Activated naive CD8-positive, alpha-beta T cell treated with anti-CD3 and anti-CD28 coated beads, Interleukin-2, amount 10 ng/mL, durations not matched to agents 7 days and 5 days (primary cell): ENCODE measurements around the gene COPS3. TPM values are rescaled to one million over a fixed set of nuclear protein-coding genes. Genes with fewer than 3 reads are reported as not detected.
A peak's percentile ranks its signal among the peaks of the same experiment; 100 is the strongest.

ENCODE experiments used
- ATAC-seq: fragments of 150-1000 bp; cut with Tn5 transposase; one replicate; pipeline ENCODE4 v1.10.0; 2021; ENCODE audit warnings: low read depth, moderate library complexity
- POLR2A ChIA-PET: fragments of 350-600 bp; sonication (Branson Sonifier 250); formaldehyde crosslinking; loops from one replicate; lab custom pipeline; 2021; ENCODE audit warnings: antibody characterized with exemption; lab: Charles Lee
- DNase-seq: peaks from one replicate; pipeline ENCODE4 v3.0.0; 2021
- H3K27ac Mint-ChIP-seq: one replicate; pipeline ENCODE4 v1.8.0; 2022; ENCODE audit warnings: mild to moderate bottlenecking, mixed read lengths
- H3K27me3 Mint-ChIP-seq: one replicate; pipeline ENCODE4 v1.8.0; 2022; ENCODE audit warnings: mild to moderate bottlenecking, moderate library complexity, mixed read lengths
- H3K36me3 Mint-ChIP-seq: one replicate; pipeline ENCODE4 v1.8.0; 2021; ENCODE audit warnings: mild to moderate bottlenecking, mixed read lengths
- H3K4me1 Mint-ChIP-seq: one replicate; pipeline ENCODE4 v1.8.0; 2021; ENCODE audit warnings: mixed read lengths
- H3K4me3 Mint-ChIP-seq: one replicate; pipeline ENCODE4 v1.8.0; 2022; ENCODE audit warnings: mild to moderate bottlenecking, moderate library complexity, mixed read lengths
- H3K9me3 Mint-ChIP-seq: one replicate; pipeline ENCODE4 v1.8.0; 2021; ENCODE audit warnings: mixed read lengths
- total RNA-seq, 2 experiments: library from RNA; stranded (reverse); gene quantifications; one replicate each; pipeline ENCODE4 v1.2.3, GENCODE V29; 2021

The COPS3 gene
- total RNA-seq, 2 experiments from 2014 or later = 79.5 to 85.4 TPM

DNA sequence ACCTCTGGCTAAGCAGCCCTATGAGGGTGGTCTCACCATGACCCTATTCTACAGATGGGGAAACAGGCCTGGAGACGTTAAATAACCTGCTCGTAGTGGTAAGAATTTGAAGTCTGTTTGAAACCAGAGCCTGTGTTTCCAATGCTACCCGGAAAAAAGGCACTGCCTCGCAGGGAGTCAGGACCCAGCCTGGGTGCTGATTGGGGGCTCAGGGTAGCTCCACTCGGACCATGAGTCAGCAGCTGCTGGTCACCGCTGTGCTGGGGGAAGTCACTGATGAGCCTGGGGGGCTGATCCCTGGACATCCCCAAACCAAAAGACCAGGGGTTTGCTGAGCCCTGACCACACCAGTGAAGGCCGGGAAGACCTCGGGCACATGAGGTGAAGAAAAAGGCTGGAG is 65.5 kb downstream of the COPS3 start:
- POLR2A ChIA-PET = no interaction called here
- Mint-ChIP-seq H3K27ac (no peak overlapping the region), H3K4me1 (no peaks in the 10 kb centered on the region), H3K9me3 (no peaks in the 10 kb centered on the region), H3K36me3 (peaks cover 13% of the 10 kb centered on the region), H3K27me3 (no peaks in the 10 kb centered on the region), H3K4me3 (no peak overlapping the region)
- DNase-seq (no peak), ATAC-seq (no peak)

GRCh38 chr17:17214646-17215436 is 66.2 kb downstream of the COPS3 start:
- peaks cover 9% of the 10 kb centered on the region for H3K36me3 Mint-ChIP-seq
- no peak overlapping the region for H3K27ac Mint-ChIP-seq
- H3K9me3 Mint-ChIP-seq = no peaks in the 10 kb centered on the region
- POLR2A ChIA-PET = no interaction called here
- no peaks in the 10 kb centered on the region for H3K27me3 Mint-ChIP-seq
- H3K4me1 Mint-ChIP-seq = no peaks in the 10 kb centered on the region
- H3K4me3 Mint-ChIP-seq = no peak overlapping the region
- DNase-seq (no peak), ATAC-seq (no peak)

- Mint-ChIP-seq H3K9me3 (no peaks in the 10 kb centered on the region), H3K27ac (no peak overlapping the region), H3K4me1 (peaks cover 1% of the 10 kb centered on the region), H3K4me3 (no peak overlapping the region), H3K27me3 (no peaks in the 10 kb centered on the region), H3K36me3 (peaks cover 7% of the 10 kb centered on the region)
- ATAC-seq = no peak
- POLR2A ChIA-PET = no interaction called here
- no peak for DNase-seq
Measured at GRCh38 chr17:17213775-17214174, 67.3 kb downstream of the COPS3 start.

DNA sequence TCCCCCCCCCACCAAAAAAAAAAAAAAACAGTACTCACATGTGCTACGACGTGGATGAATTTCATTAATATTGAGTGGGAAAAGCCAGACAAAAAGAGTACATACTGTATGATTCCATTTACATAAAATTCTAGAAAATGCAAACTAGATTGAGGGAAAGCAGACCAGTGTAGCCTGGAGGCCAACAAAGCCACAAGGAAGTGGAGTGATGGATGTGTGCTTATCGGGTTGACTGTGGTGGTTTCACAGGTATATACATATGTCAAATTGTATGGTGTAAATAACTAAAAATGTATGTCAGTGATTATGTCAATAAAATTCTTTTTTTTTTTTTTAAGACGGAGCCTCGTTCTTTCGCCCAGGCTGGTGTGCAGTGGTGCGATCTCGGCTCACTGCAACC is 73.0 kb downstream of the COPS3 start:
- ATAC-seq = no peak
- peaks cover 2% of the 10 kb centered on the region for H3K36me3 Mint-ChIP-seq
- H3K4me1 Mint-ChIP-seq = peaks cover 12% of the 10 kb centered on the region
- POLR2A ChIA-PET = no interaction called here
- DNase-seq = no peak
- no peaks in the 10 kb centered on the region for H3K27me3 Mint-ChIP-seq
- no peak overlapping the region for H3K4me3 Mint-ChIP-seq
- H3K27ac Mint-ChIP-seq = no peak overlapping the region
- no peaks in the 10 kb centered on the region for H3K9me3 Mint-ChIP-seq

DNA sequence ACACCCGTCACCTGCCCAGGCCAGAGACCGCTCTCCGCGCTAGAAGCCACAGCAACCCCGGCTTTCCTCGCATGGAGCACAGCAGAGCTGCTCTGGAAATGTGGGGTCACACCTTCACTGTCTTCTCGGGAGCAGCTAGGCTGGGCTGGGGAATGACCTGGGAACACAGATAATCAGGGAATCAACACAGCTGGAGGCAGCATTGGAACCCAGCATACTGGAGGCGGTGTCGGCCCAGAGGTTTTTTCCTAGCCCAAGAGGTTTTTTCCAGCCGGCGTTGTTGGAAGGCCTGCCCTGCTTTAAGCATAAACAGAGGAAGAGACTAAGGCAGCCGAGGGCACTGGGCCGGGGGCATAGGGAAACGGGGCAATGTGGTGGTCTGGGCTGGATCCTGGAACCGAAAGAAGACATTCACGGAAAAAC is 74.1 kb downstream of the COPS3 start:
- POLR2A ChIA-PET = interaction anchor here (1.1 to 1.7 kb wide), 2 partner anchors 67 to 74 kb away, joined by 3 read pairs; partner anchors contain the start of gene COPS3
- Mint-ChIP-seq H3K4me3 (no peak overlapping the region), H3K9me3 (no peaks in the 10 kb centered on the region), H3K27ac (peak overlapping the region; percentile 70), H3K36me3 (peaks cover 2% of the 10 kb centered on the region), H3K27me3 (no peaks in the 10 kb centered on the region), H3K4me1 (peaks cover 12% of the 10 kb centered on the region)
- ATAC-seq (no peak), DNase-seq (no peak)

- POLR2A ChIA-PET = interaction anchor here (0.7 to 2.2 kb wide), 8 partner anchors 15 to 75 kb away, joined by 3 to 10 read pairs (median 3); partner anchors contain the start of gene COPS3
- H3K4me3 Mint-ChIP-seq = peak within 1 kb of the TSS; percentile 87
- peaks cover 12% of the 10 kb centered on the region for H3K4me1 Mint-ChIP-seq
- DNase-seq (peak; percentile 89), ATAC-seq (peak; percentile 59)
- no peaks in the 10 kb centered on the region for H3K27me3 Mint-ChIP-seq
- H3K27ac Mint-ChIP-seq = peak within 1 kb of the TSS; percentile 86
- no peaks in the 10 kb centered on the region for H3K9me3 Mint-ChIP-seq
- peaks cover 2% of the 10 kb centered on the region for H3K36me3 Mint-ChIP-seq
Measured at GRCh38 chr17:17206124-17206912, 74.7 kb downstream of the COPS3 start, which contains the start of gene PLD6. TSS of gene PLD6 (minus strand) at chr17:17206333. CDS start at chr17:17206286, 47 bp downstream.

- no peaks in the 10 kb centered on the region for H3K27me3 Mint-ChIP-seq
- peak overlapping the region; percentile 86 for H3K27ac Mint-ChIP-seq
- no peaks in the 10 kb centered on the region for H3K9me3 Mint-ChIP-seq
- ATAC-seq = peak; percentile 69
- H3K4me3 Mint-ChIP-seq = peak overlapping the region; percentile 87
- peak; percentile 72 for DNase-seq
- POLR2A ChIA-PET = interaction anchor here (0.7 to 2.2 kb wide), 7 partner anchors 15 to 76 kb away, joined by 3 to 10 read pairs (median 3); partner anchors contain the start of gene COPS3
- peaks cover 2% of the 10 kb centered on the region for H3K36me3 Mint-ChIP-seq
- H3K4me1 Mint-ChIP-seq = peaks cover 12% of the 10 kb centered on the region
Measured at GRCh38 chr17:17205368-17206123, 75.5 kb downstream of the COPS3 start.

GRCh38 chr17:17204635-17205231 is 76.3 kb downstream of the COPS3 start:
- no peaks in the 10 kb centered on the region for H3K9me3 Mint-ChIP-seq
- no peaks in the 10 kb centered on the region for H3K27me3 Mint-ChIP-seq
- DNase-seq (no peak), ATAC-seq (no peak)
- peak overlapping the region; percentile 87 for H3K4me3 Mint-ChIP-seq
- peaks cover 12% of the 10 kb centered on the region for H3K4me1 Mint-ChIP-seq
- POLR2A ChIA-PET = interaction anchor here (2.2 kb wide), 1 partner anchor 25 kb away, joined by 10 read pairs; no protein-coding TSS in a partner anchor
- peak overlapping the region; percentile 86 for H3K27ac Mint-ChIP-seq
- H3K36me3 Mint-ChIP-seq = peaks cover 2% of the 10 kb centered on the region

DNA sequence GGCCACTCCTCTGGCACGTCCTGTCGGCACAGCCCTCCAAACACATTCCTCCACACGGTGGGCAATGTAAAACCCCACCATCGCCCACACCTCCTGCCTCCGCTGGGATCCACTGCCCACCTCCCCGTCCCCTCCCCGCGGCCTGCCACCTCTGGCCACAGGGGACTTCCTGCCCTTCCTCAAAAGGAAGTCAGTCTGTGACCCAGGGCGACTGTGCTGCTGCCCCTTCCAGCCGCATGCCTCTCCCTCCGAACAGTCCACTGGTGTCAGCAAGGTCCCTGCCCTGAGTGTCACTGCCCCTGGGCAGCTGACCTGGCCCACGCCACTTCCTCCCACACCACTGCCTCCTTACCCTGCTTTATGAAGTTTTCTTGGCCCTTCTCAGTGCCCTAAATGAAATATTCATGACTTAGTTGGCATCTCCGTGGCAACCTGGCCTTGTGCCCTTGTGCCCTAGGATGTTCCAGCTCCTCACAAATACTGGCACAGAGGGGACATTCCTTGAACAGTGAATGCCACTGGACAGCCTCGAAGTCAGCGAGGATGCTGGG is 76.9 kb downstream of the COPS3 start:
- POLR2A ChIA-PET = interaction anchor here (2.2 kb wide), 1 partner anchor 24 kb away, joined by 10 read pairs; no protein-coding TSS in a partner anchor
- Mint-ChIP-seq H3K36me3 (peaks cover 2% of the 10 kb centered on the region), H3K27ac (peak overlapping the region; percentile 74), H3K4me1 (peaks cover 12% of the 10 kb centered on the region), H3K4me3 (peak overlapping the region; percentile 87), H3K9me3 (no peaks in the 10 kb centered on the region), H3K27me3 (no peaks in the 10 kb centered on the region)
- DNase-seq = no peak
- no peak for ATAC-seq

GRCh38 chr17:17203173-17203730 is 77.8 kb downstream of the COPS3 start:
- Mint-ChIP-seq H3K27me3 (no peaks in the 10 kb centered on the region), H3K4me3 (no peak overlapping the region), H3K4me1 (peaks cover 11% of the 10 kb centered on the region), H3K9me3 (no peaks in the 10 kb centered on the region), H3K27ac (peak overlapping the region; percentile 74), H3K36me3 (peaks cover 2% of the 10 kb centered on the region)
- no peak for ATAC-seq
- POLR2A ChIA-PET = no interaction called here
- DNase-seq = no peak

DNA sequence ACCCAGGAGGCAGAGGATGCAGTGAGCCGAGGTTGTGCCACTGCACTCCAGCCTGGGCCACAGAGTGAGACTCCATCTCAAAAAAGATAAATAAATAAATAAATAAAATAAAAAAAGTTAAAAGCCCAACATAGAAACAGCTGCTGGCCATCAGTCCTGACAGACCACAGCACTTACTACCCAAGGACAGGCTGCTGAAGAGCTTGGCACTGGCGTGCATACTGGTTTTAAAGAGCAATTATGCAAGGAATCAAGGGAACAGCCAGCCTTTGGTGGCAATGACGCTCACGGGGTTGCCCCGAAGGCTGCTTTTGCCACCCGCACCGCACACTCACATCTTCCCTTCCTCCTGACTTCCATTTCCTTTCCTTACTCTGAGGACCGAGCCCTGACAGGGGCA is 79.1 kb downstream of the COPS3 start:
- no peak for ATAC-seq
- Mint-ChIP-seq H3K27me3 (no peaks in the 10 kb centered on the region), H3K27ac (no peak overlapping the region)

GRCh38 chr17:17201271-17201670 is 79.8 kb downstream of the COPS3 start:
- POLR2A ChIA-PET = interaction anchor here (0.6 to 0.8 kb wide), 2 partner anchors 36 to 202 kb away, joined by 4 to 5 read pairs; no protein-coding TSS in a partner anchor
- H3K27me3 Mint-ChIP-seq = no peaks in the 10 kb centered on the region
- H3K36me3 Mint-ChIP-seq = peaks cover 2% of the 10 kb centered on the region
- no peak overlapping the region for H3K27ac Mint-ChIP-seq
- ATAC-seq (no peak), DNase-seq (no peak)
- no peak overlapping the region for H3K4me3 Mint-ChIP-seq
- no peaks in the 10 kb centered on the region for H3K9me3 Mint-ChIP-seq
- H3K4me1 Mint-ChIP-seq = peaks cover 11% of the 10 kb centered on the region

More for the DNA sequence above, 79.1 kb downstream of the COPS3 start:
- no peak for DNase-seq
- Mint-ChIP-seq H3K9me3 (no peaks in the 10 kb centered on the region), H3K36me3 (peaks cover 2% of the 10 kb centered on the region), H3K4me1 (peaks cover 11% of the 10 kb centered on the region), H3K4me3 (no peak overlapping the region)
- POLR2A ChIA-PET = no interaction called here
